ENCODE measurements around the gene NLGN1. TPM values are rescaled to one million over a fixed set of nuclear protein-coding genes. Genes with fewer than 3 reads are reported as not detected.

The NLGN1 gene
- total and polyA plus RNA-seq, 9 of the 15 experiments (the other 6 are each of a cell fraction or from before 2014, with no cell fraction given) = under 0.01 to 0.01 TPM; not detected in 7

DNA sequence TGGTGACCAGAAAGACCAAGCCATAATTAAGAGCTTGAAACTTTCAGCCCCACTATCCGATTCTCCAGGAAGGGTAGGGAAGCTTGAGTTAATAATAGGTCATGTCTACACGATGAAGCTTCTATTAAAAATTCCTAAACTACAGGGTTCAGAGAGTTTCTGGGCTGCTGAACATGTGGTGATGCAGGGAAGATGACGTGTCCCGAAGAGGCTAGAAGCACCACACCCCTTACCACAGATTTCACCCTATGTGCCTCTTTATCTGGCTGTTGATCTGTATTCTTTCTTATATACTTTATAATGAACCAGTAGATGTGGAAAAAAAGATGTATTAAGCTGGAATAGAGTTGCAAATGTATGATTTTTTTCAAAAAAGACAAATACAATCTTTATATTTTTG is 473.4 kb downstream of the NLGN1 start:
- TF ChIP-seq MTA2 (IDR thresholded peaks at IDR 0.05; ENCODE audit: low read depth) = no peak
- TF ChIP-seq ZNF124 (CRISPR knock-in tag; IDR thresholded peaks at IDR 0.05) = no peak
- TF ChIP-seq DDX20 (tag; IDR thresholded peaks at IDR 0.05; ENCODE audit: low read depth) = no peak
- TF ChIP-seq NCOA1 (IDR thresholded peaks at IDR 0.05; ENCODE audit: low read depth) = no peak
- TF ChIP-seq ZNF77 (CRISPR knock-in tag; IDR thresholded peaks at IDR 0.05) = no peak
- TF ChIP-seq CSDE1 (IDR thresholded peaks at IDR 0.05) = no peak
- no peak for TF ChIP-seq HNRNPL (IDR thresholded peaks at IDR 0.05; ENCODE audit: low read depth, low read length)
- no peak for TF ChIP-seq ZNF384 (IDR thresholded peaks at IDR 0.05; ENCODE audit: low read depth, low read length)
- no peak for TF ChIP-seq ZNF76 (CRISPR knock-in tag; IDR thresholded peaks at IDR 0.05; ENCODE audit: borderline replicate concordance)
- no peak for TF ChIP-seq RFX1 (IDR thresholded peaks at IDR 0.05)
- TF ChIP-seq KDM1A (IDR thresholded peaks at IDR 0.05) = no peak
- TF ChIP-seq ILF3 (IDR thresholded peaks at IDR 0.05; ENCODE audit: borderline replicate concordance) = no peak
- TF ChIP-seq NFATC3 (IDR thresholded peaks at IDR 0.05) = no peak
- no peak for TF ChIP-seq STAT5A (IDR thresholded peaks at IDR 0.05; ENCODE audit: borderline replicate concordance, low read length)
- TF ChIP-seq ARHGAP35 (IDR thresholded peaks at IDR 0.05; ENCODE audit: partially characterized antibody) = no peak
- TF ChIP-seq, protein P1, sequence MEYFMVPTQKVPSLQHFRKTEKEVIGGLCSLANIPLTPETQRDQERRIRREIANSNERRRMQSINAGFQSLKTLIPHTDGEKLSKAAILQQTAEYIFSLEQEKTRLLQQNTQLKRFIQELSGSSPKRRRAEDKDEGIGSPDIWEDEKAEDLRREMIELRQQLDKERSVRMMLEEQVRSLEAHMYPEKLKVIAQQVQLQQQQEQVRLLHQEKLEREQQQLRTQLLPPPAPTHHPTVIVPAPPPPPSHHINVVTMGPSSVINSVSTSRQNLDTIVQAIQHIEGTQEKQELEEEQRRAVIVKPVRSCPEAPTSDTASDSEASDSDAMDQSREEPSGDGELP (CRISPR knock-in tag; IDR thresholded peaks at IDR 0.05; ENCODE audit: borderline replicate concordance) = no peak
- TF ChIP-seq RBBP5 (IDR thresholded peaks at IDR 0.05; ENCODE audit: borderline replicate concordance, insufficient read depth, low read length, poor library complexity, severe bottlenecking) = no peak
- TF ChIP-seq PHF20 (IDR thresholded peaks at IDR 0.05; ENCODE audit: partially characterized antibody) = no peak
- no peak for TF ChIP-seq ELK3 (CRISPR knock-in tag; IDR thresholded peaks at IDR 0.05)
- TF ChIP-seq ZBTB43 (CRISPR knock-in tag; IDR thresholded peaks at IDR 0.05) = no peak
- DNase-seq (ENCODE audit: extremely low read depth in 1 of 4, low spot score in 3 of 4) = no peak
- Histone ChIP-seq H3K4me3 (no peak overlapping the region), H4K20me1 (replicated peaks; ENCODE audit: control insufficient read depth, insufficient read depth, low read length) (no peaks in the 10 kb centered on the region), H3K36me3 (ENCODE audit: control insufficient read depth, insufficient read depth, low read length) (no peaks in the 10 kb centered on the region), H3K9ac (ENCODE audit: insufficient read depth in 1 of 2, low read depth in 2 of 2, low read length in 2 of 2) (no peak overlapping the region), H3K79me2 (ENCODE audit: control insufficient read depth, insufficient read depth, low read length) (no peaks in the 10 kb centered on the region), H3K27me3 (ENCODE audit: control insufficient read depth in 2 of 2, insufficient read depth in 2 of 2, low read length in 2 of 2) (no peaks in the 10 kb centered on the region), H2AFZ (ENCODE audit: low read depth, low read length) (no peak overlapping the region), H3K9me3 (replicated peaks; ENCODE audit: control insufficient read depth, insufficient read depth, low read depth, low read length) (0 out of 2 replicates have a peak, but pooled peaks cover 2% of the 10 kb centered on the region), H3K9me1 (ENCODE audit: control insufficient read depth, insufficient read depth, low read length) (no peaks in the 10 kb centered on the region), H3K4me1 (replicated peaks in 1 of 2; ENCODE audit: control insufficient read depth in 2 of 2, insufficient read depth in 2 of 2, low read length in 2 of 2) (no peaks in the 10 kb centered on the region), H3K4me2 (ENCODE audit: insufficient read depth, low read length) (no peak overlapping the region), H3K27ac (ENCODE audit: extremely low read depth, low read depth, low read length) (no peak overlapping the region)
- in situ Hi-C loops (cut with MboI) (no loop called here), intact Hi-C loops (cut with micrococcal nuclease) (no loop called here)
- FAIRE-seq = no peak
- ChIA-PET POLR2A (interaction anchor here (0.5 kb wide), 1 partner anchor 23 kb away, joined by 3 read pairs; no protein-coding TSS in a partner anchor), CTCF (ENCODE audit: low intra/inter-chr PET ratio) (no interaction called here)
- no peak for ATAC-seq
- no TSS peak for BruUV-seq (replicated peaks)
- 0% methylated on average over 4 of the region's 4 CpGs for WGBS (ENCODE audit: insufficient coverage, low coverage, missing lambda C conversion rate)
